Lower lobe of right lung (tissue), 2 donors: Measurements from ENCODE around the gene ARSK. TPM values are rescaled to one million over a fixed set of nuclear protein-coding genes. Genes with fewer than 3 reads are reported as not detected.

Experiments
- ATAC-seq, 2 donors: fragments of 200-7000 bp; cut with Tn5 transposase; one replicate each; pipeline ENCODE4 v1.9.1; 2020 to 2022; ENCODE audit warnings: mild to moderate bottlenecking in 2 of 2, moderate library complexity in 2 of 2
- DNase-seq: peaks from one replicate; pipeline ENCODE4 v3.0.0-alpha.2; 2020
- H3K27ac ChIP-seq: fragments of 200-600 bp; one replicate; pipeline ENCODE4 v1.8.0; 2022
- H3K27me3 ChIP-seq: fragments of 200-600 bp; one replicate; pipeline ENCODE4 v1.8.0; 2022; ENCODE audit warnings: low read depth
- H3K36me3 ChIP-seq: fragments of 200-600 bp; one replicate; pipeline ENCODE4 v1.8.0; 2022; ENCODE audit warnings: mild to moderate bottlenecking
- H3K4me1 ChIP-seq: fragments of 200-600 bp; one replicate; pipeline ENCODE4 v1.8.0; 2022
- H3K4me3 ChIP-seq: fragments of 200-600 bp; one replicate; pipeline ENCODE4 v1.8.0; 2022; ENCODE audit warnings: mild to moderate bottlenecking
- H3K9me3 ChIP-seq: fragments of 200-600 bp; one replicate; pipeline ENCODE4 v1.8.0; 2022
- intact Hi-C: fragments of 100-400 bp; cut with DNase I; formaldehyde crosslinking; loops from one replicate; pipeline ENCODE4 v1.11.0; 2022
- total RNA-seq: library from RNA; stranded (reverse); fragmentation: NEBNext Ultra II Directional; extraction: Animal tissue kit (Norgen Biotek cat#: 25700); gene quantifications from one replicate; pipeline ENCODE4 v1.2.1, GENCODE V29; 2021
- TF ChIP-seq, protein P1 (sequence below): fragments of 200-600 bp; IDR thresholded peaks from one replicate; pipeline ENCODE4 v1.8.0; 2022; ENCODE audit warnings: antibody characterized with exemption, mild to moderate bottlenecking
- donor health status: DM: no; HTN: yes; CAD: no; lungs with severe emphysema.

Gene ARSK
- total RNA-seq, 1 donor from 2014 or later = 5.6 TPM

DNA sequence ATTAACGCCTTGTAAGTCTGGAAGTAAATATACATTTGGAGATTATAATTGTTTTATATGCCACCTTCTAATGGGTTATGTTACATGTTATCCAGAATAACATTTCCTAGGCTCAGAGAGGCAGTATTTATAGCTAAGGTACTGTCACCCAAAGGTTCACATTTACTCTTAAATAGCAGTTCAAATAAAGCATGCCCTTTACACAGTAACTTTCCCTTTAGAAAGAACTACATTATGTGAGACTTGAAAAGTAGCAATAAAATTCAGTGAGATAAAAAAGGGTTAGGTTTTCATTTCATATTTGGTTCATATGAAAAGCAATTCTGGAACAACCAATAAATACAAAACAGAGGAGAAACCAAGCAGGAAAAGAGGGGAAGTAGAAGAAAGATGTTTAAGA, 35.2 kb upstream of the ARSK start:
- ATAC-seq = no peak
- no peaks in the 10 kb centered on the region for H3K9me3 ChIP-seq
- no peak overlapping the region for H3K27ac ChIP-seq
- no peak overlapping the region for H3K4me3 ChIP-seq
- intact Hi-C loops = no loop called here
- H3K4me1 ChIP-seq = no peaks in the 10 kb centered on the region
- DNase-seq = no peak
- no peaks in the 10 kb centered on the region for H3K27me3 ChIP-seq
- TF ChIP-seq, protein P1, sequence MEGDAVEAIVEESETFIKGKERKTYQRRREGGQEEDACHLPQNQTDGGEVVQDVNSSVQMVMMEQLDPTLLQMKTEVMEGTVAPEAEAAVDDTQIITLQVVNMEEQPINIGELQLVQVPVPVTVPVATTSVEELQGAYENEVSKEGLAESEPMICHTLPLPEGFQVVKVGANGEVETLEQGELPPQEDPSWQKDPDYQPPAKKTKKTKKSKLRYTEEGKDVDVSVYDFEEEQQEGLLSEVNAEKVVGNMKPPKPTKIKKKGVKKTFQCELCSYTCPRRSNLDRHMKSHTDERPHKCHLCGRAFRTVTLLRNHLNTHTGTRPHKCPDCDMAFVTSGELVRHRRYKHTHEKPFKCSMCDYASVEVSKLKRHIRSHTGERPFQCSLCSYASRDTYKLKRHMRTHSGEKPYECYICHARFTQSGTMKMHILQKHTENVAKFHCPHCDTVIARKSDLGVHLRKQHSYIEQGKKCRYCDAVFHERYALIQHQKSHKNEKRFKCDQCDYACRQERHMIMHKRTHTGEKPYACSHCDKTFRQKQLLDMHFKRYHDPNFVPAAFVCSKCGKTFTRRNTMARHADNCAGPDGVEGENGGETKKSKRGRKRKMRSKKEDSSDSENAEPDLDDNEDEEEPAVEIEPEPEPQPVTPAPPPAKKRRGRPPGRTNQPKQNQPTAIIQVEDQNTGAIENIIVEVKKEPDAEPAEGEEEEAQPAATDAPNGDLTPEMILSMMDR = no peak
- H3K36me3 ChIP-seq = peaks cover 96% of the 10 kb centered on the region

DNA sequence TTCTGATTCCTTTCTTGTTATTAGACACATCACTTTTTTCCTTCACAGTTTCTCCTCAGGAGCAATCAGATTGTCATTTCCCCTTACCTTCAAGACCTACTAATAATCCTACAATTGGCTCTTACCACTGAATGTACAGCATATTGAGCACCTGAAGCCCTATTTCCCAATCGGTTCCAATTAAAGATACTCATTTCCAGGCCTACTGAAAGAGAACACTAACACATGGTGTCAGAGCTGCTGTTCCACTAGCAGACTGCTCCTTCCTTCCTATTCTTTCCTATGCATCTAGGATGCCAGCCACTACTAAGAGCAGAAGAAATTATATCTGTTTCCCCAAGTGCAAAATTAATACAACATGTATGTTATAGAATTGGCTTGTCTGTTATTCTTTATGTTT, 34.7 kb upstream of the ARSK start:
- intact Hi-C loops = no loop called here

DNA sequence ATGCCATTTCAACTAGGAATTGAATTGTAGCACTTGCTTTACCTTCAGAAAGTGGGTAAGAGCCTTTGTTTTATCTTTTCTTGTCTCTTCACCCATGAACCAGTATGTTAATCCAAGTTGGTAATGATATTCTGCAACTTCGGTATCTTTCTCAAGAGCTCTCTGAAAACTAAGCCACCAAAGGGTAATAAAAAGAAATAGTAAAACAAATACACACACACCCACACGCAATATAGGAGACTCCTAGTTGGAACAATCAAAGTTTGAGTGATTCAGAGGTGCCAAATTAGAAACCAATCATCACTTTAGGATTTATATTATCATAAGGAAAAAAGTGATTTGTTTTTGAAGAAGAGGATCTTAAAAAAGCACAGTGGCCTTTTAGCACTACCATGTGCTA, 30.5 kb upstream of the ARSK start:
- DNase-seq = no peak
- Histone ChIP-seq H3K4me1 (no peaks in the 10 kb centered on the region), H3K27me3 (no peaks in the 10 kb centered on the region), H3K4me3 (no peak overlapping the region), H3K9me3 (no peaks in the 10 kb centered on the region), H3K27ac (no peak overlapping the region), H3K36me3 (peaks cover 96% of the 10 kb centered on the region)
- TF ChIP-seq, protein P1 = no peak
- intact Hi-C loops = no loop called here
- no peak for ATAC-seq

More for the DNA sequence above, 34.7 kb upstream of the ARSK start:
- Histone ChIP-seq H3K36me3 (peaks cover 96% of the 10 kb centered on the region), H3K27me3 (no peaks in the 10 kb centered on the region), H3K9me3 (no peaks in the 10 kb centered on the region), H3K4me3 (no peak overlapping the region), H3K27ac (no peak overlapping the region), H3K4me1 (no peaks in the 10 kb centered on the region)
- TF ChIP-seq, protein P1 = no peak
- ATAC-seq (no peak), DNase-seq (no peak)

DNA sequence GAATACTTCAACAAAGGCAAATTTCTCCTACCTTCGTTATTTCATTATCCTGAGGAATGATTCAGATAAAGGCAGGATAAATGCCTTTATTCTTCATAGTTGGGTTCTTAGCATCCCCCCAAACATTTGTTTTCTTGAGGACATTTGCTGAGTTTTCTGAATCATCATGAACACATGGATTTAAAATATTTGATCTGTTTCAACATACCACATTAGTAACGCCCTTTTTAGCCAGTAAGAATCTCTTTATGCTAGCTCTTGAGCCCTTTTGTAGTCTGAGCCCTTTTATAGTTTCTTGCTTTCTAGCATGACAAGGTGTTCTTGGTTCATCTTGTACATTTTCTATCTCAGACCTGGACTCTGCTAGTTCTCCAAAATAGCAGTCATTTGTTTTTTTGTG, 28.0 kb upstream of the ARSK start:
- TF ChIP-seq, protein P1 = no peak
- DNase-seq (no peak), ATAC-seq (no peak)
- no peaks in the 10 kb centered on the region for H3K9me3 ChIP-seq
- no peak overlapping the region for H3K4me3 ChIP-seq
- intact Hi-C loops = no loop called here
- peaks cover 87% of the 10 kb centered on the region for H3K36me3 ChIP-seq
- no peaks in the 10 kb centered on the region for H3K4me1 ChIP-seq
- H3K27me3 ChIP-seq = no peaks in the 10 kb centered on the region
- H3K27ac ChIP-seq = no peak overlapping the region

DNA sequence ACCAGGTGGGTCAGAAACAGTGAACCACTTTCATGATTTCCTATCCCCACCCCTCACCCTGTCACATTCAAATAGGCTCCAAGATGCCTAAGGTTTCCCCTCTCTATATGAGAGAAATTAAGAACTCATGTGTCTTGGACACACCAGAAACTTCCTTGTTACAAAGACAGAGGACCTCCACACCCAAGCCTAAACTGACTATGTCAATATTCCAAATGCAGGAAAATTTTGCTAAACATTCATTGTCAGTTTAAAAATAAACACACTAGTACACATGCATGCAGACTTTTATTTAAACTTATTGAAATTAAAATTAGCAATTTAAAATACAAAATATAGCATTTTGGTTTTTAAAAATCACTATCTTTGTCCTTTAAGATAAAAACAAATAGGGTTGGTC, 26.3 kb upstream of the ARSK start:
- no peak for DNase-seq
- no peak for ATAC-seq
- H3K27ac ChIP-seq = no peak overlapping the region
- peaks cover 82% of the 10 kb centered on the region for H3K36me3 ChIP-seq
- H3K4me1 ChIP-seq = no peaks in the 10 kb centered on the region
- H3K9me3 ChIP-seq = no peaks in the 10 kb centered on the region
- TF ChIP-seq, protein P1 = no peak
- no peaks in the 10 kb centered on the region for H3K27me3 ChIP-seq
- intact Hi-C loops = no loop called here
- no peak overlapping the region for H3K4me3 ChIP-seq

DNA sequence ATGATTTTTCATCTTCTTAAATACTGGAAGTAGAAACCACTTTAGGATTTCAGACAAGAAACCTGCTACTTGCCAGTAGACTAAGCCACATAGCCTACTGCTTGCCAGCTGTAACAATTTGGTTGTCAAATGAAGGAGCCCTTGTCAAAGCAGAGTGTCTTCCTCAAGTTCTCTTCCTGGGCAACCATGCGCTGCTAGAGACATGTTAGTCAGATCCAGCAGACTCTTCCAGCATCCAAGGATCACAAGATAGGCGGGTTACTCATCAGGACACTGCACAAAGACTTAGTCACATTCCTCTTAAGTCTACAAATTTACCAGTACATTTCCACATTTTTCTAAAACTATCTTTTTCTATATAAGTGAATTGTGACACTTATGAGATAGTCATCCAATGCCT, 24.5 kb upstream of the ARSK start:
- TF ChIP-seq, protein P1 = no peak
- Histone ChIP-seq H3K4me1 (no peaks in the 10 kb centered on the region), H3K4me3 (no peak overlapping the region), H3K27ac (no peak overlapping the region), H3K36me3 (peaks cover 85% of the 10 kb centered on the region), H3K9me3 (no peaks in the 10 kb centered on the region), H3K27me3 (no peaks in the 10 kb centered on the region)
- DNase-seq (no peak), ATAC-seq (no peak)
- intact Hi-C loops = no loop called here
